Naive thymus-derived CD8-positive, alpha-beta T cell (primary cell): ENCODE results near the gene TECTA. TPM values are rescaled to one million over a fixed set of nuclear protein-coding genes. Genes with fewer than 3 reads are reported as not detected.
A peak's percentile ranks its signal among the peaks of the same experiment; 100 is the strongest.

Source experiments
- ATAC-seq, 2 donors: fragments of 150-1000 bp; cut with Tn5 transposase in 1 of 2; sonication (Bioruptor Pico), chemical (Tn5 transposase) in 1 of 2; 1 replicate in 1 of 2; 2 replicates in 1 of 2; pipeline ENCODE4 v1.10.0; 2021; ENCODE audit warnings: mild to moderate bottlenecking in 2 of 2, moderate library complexity in 2 of 2
- POLR2A ChIA-PET: fragments of 350-600 bp; sonication (Branson Sonifier 250); formaldehyde crosslinking; loops from one replicate; lab custom pipeline; 2021; ENCODE audit warnings: antibody characterized with exemption; lab: Charles Lee
- DNase-seq, 10 donors: peaks; one replicate each; pipeline versions ENCODE4 v3.0.0 to v3.0.0-alpha.2; 2020 to 2022
- H3K27ac Mint-ChIP-seq, 10 donors: one replicate each; pipeline ENCODE4 v1.8.0; 2020 to 2022; ENCODE audit warnings: mild to moderate bottlenecking in 10 of 10, mixed read lengths in 10 of 10, moderate library complexity in 4 of 10, inconsistent platforms in 1 of 10
- H3K27me3 Mint-ChIP-seq, 5 donors: one replicate each; pipeline ENCODE4 v1.8.0; 2021 to 2022; ENCODE audit warnings: mixed read lengths in 5 of 5
- H3K36me3 Mint-ChIP-seq, 3 donors: one replicate each; pipeline ENCODE4 v1.8.0; 2020 to 2022; ENCODE audit warnings: mixed read lengths in 3 of 3, mild to moderate bottlenecking in 2 of 3, inconsistent platforms in 1 of 3
- H3K4me1 Mint-ChIP-seq, 4 donors: one replicate each; pipeline ENCODE4 v1.8.0; 2021 to 2022; ENCODE audit warnings: mixed read lengths in 4 of 4
- H3K4me3 Mint-ChIP-seq, 10 donors: one replicate each; pipeline ENCODE4 v1.8.0; 2020 to 2022; ENCODE audit warnings: mild to moderate bottlenecking in 10 of 10, mixed read lengths in 10 of 10, moderate library complexity in 6 of 10, inconsistent platforms in 1 of 10
- H3K9me3 Mint-ChIP-seq, 9 donors: one replicate each; pipeline ENCODE4 v1.8.0; 2020 to 2022; ENCODE audit warnings: mixed read lengths in 9 of 9, mild to moderate bottlenecking in 3 of 9, inconsistent platforms in 1 of 9, moderate library complexity in 1 of 9
- polyA plus RNA-seq, 3 donors: library from polyadenylated mRNA; unstranded; fragments of 300-500 nt; fragmentation: Illumina TruSeq; gene quantifications; one replicate each; pipeline ENCODE4 v1.2.3, GENCODE V29; 2021
- total RNA-seq, 8 experiments: library from RNA in 2 of 8; stranded (reverse) in 2 of 8; gene quantifications; one replicate each; pipeline ENCODE4 v1.2.3 and lab custom pipeline; 2021 to 2026

The TECTA gene
- total and polyA plus RNA-seq, 5 experiments from 2014 or later = 0.31 to 0.58 (median 0.57) TPM; not detected in 2

GRCh38 chr11:121067962-121068647, 32.9 kb upstream of the TECTA start:
- Mint-ChIP-seq H3K27ac (peak overlapping the region in 1 of 10 donors; percentile 43), H3K9me3 (peaks cover 0 to 10% (median 4%) of the 10 kb centered on the region in 9 donors), H3K4me1 (peaks cover 0 to 2% (median under 1%) of the 10 kb centered on the region in 4 donors), H3K4me3 (no peak overlapping the region), H3K36me3 (peaks cover 19 to 85% (median 57%) of the 10 kb centered on the region in 3 donors), H3K27me3 (no peaks in the 10 kb centered on the region)
- DNase-seq (no peak), ATAC-seq (no peak)
- POLR2A ChIA-PET = no interaction called here

GRCh38 chr11:121068787-121069186, 32.3 kb upstream of the TECTA start:
- H3K27ac Mint-ChIP-seq = peak overlapping the region in 1 of 10 donors; percentile 36
- ATAC-seq = no peak
- H3K9me3 Mint-ChIP-seq = peaks cover 0 to 10% (median 4%) of the 10 kb centered on the region in 9 donors
- H3K4me3 Mint-ChIP-seq = no peak overlapping the region
- H3K4me1 Mint-ChIP-seq = peaks cover 0 to 2% (median under 1%) of the 10 kb centered on the region in 4 donors
- no peaks in the 10 kb centered on the region for H3K27me3 Mint-ChIP-seq
- no peak for DNase-seq
- peaks cover 19 to 78% (median 52%) of the 10 kb centered on the region in 3 donors for H3K36me3 Mint-ChIP-seq
- POLR2A ChIA-PET = no interaction called here

- POLR2A ChIA-PET = no interaction called here
- no peaks in the 10 kb centered on the region for H3K27me3 Mint-ChIP-seq
- peaks cover 0 to 2% (median under 1%) of the 10 kb centered on the region in 4 donors for H3K4me1 Mint-ChIP-seq
- peak overlapping the region in 1 of 10 donors; percentile 80 for H3K27ac Mint-ChIP-seq
- peaks cover 15 to 73% (median 47%) of the 10 kb centered on the region in 3 donors for H3K36me3 Mint-ChIP-seq
- ATAC-seq = no peak
- H3K4me3 Mint-ChIP-seq = no peak overlapping the region
- H3K9me3 Mint-ChIP-seq = peaks cover 0 to 10% (median 4%) of the 10 kb centered on the region in 9 donors
- no peak for DNase-seq
Observed at GRCh38 chr11:121070951-121071845, 29.8 kb upstream of the TECTA start.

GRCh38 chr11:121071846-121072450, 29.1 kb upstream of the TECTA start:
- DNase-seq = no peak
- Mint-ChIP-seq H3K4me1 (peaks cover 0 to 2% (median under 1%) of the 10 kb centered on the region in 4 donors), H3K9me3 (peaks cover 0 to 10% (median 4%) of the 10 kb centered on the region in 9 donors), H3K27ac (no peak overlapping the region), H3K27me3 (no peaks in the 10 kb centered on the region), H3K36me3 (peaks cover 15 to 67% (median 45%) of the 10 kb centered on the region in 3 donors), H3K4me3 (no peak overlapping the region)
- ATAC-seq = no peak
- POLR2A ChIA-PET = no interaction called here

- H3K27ac Mint-ChIP-seq = peak overlapping the region in 1 of 10 donors; percentile 27
- H3K36me3 Mint-ChIP-seq = peaks cover 9 to 34% (median 13%) of the 10 kb centered on the region in 3 donors
- peaks cover 3 to 19% (median 15%) of the 10 kb centered on the region in 4 donors for H3K4me1 Mint-ChIP-seq
- ATAC-seq = no peak
- H3K27me3 Mint-ChIP-seq = no peaks in the 10 kb centered on the region
- no peak overlapping the region for H3K4me3 Mint-ChIP-seq
- POLR2A ChIA-PET = no interaction called here
- no peaks in the 10 kb centered on the region for H3K9me3 Mint-ChIP-seq
- no peak for DNase-seq
Observed at GRCh38 chr11:121081321-121081720, 19.7 kb upstream of the TECTA start.

GRCh38 chr11:121082219-121082618, 18.8 kb upstream of the TECTA start:
- Mint-ChIP-seq H3K27ac (no peak overlapping the region), H3K9me3 (no peaks in the 10 kb centered on the region), H3K27me3 (no peaks in the 10 kb centered on the region), H3K36me3 (peaks cover 13 to 42% (median 22%) of the 10 kb centered on the region in 3 donors), H3K4me3 (no peak overlapping the region), H3K4me1 (peaks cover 3 to 19% (median 15%) of the 10 kb centered on the region in 4 donors)
- DNase-seq (no peak), ATAC-seq (no peak)
- POLR2A ChIA-PET = no interaction called here

GRCh38 chr11:121082670-121083069, 18.4 kb upstream of the TECTA start:
- peaks cover 3 to 19% (median 15%) of the 10 kb centered on the region in 4 donors for H3K4me1 Mint-ChIP-seq
- no peaks in the 10 kb centered on the region for H3K9me3 Mint-ChIP-seq
- no peak overlapping the region for H3K27ac Mint-ChIP-seq
- POLR2A ChIA-PET = no interaction called here
- ATAC-seq (no peak), DNase-seq (no peak)
- peaks cover 18 to 47% (median 26%) of the 10 kb centered on the region in 3 donors for H3K36me3 Mint-ChIP-seq
- H3K4me3 Mint-ChIP-seq = no peak overlapping the region
- H3K27me3 Mint-ChIP-seq = no peaks in the 10 kb centered on the region

GRCh38 chr11:121086866-121087265, 14.2 kb upstream of the TECTA start:
- POLR2A ChIA-PET = no interaction called here
- H3K27ac Mint-ChIP-seq = no peak overlapping the region
- H3K4me3 Mint-ChIP-seq = no peak overlapping the region

GRCh38 chr11:121089566-121089965, 11.5 kb upstream of the TECTA start:
- DNase-seq (no peak), ATAC-seq (no peak)
- Mint-ChIP-seq H3K4me3 (no peak overlapping the region), H3K36me3 (peaks cover 17 to 45% (median 36%) of the 10 kb centered on the region in 3 donors), H3K4me1 (no peaks in the 10 kb centered on the region), H3K27ac (no peak overlapping the region), H3K27me3 (no peaks in the 10 kb centered on the region), H3K9me3 (peaks cover 0 to 2% (median 0%) of the 10 kb centered on the region in 9 donors)
- POLR2A ChIA-PET = no interaction called here

More at GRCh38 chr11:121086866-121087265, 14.2 kb upstream of the TECTA start:
- Mint-ChIP-seq H3K9me3 (no peaks in the 10 kb centered on the region), H3K27me3 (no peaks in the 10 kb centered on the region), H3K36me3 (peaks cover 17 to 56% (median 39%) of the 10 kb centered on the region in 3 donors), H3K4me1 (no peaks in the 10 kb centered on the region)
- DNase-seq (no peak), ATAC-seq (no peak)

- Mint-ChIP-seq H3K36me3 (peaks cover 17 to 40% (median 32%) of the 10 kb centered on the region in 3 donors), H3K27me3 (no peaks in the 10 kb centered on the region), H3K9me3 (peaks cover 0 to 9% (median 0%) of the 10 kb centered on the region in 9 donors), H3K4me1 (no peaks in the 10 kb centered on the region), H3K4me3 (no peak overlapping the region), H3K27ac (no peak overlapping the region)
- no peak for DNase-seq
- ATAC-seq = no peak
- POLR2A ChIA-PET = no interaction called here
Observed at GRCh38 chr11:121090145-121090721, 10.8 kb upstream of the TECTA start.

GRCh38 chr11:121091492-121092152, 9.4 kb upstream of the TECTA start:
- Mint-ChIP-seq H3K4me3 (no peak overlapping the region), H3K36me3 (peaks cover 11 to 26% (median 23%) of the 10 kb centered on the region in 3 donors), H3K27ac (no peak overlapping the region), H3K9me3 (peaks cover 0 to 9% (median 0%) of the 10 kb centered on the region in 9 donors), H3K4me1 (no peaks in the 10 kb centered on the region), H3K27me3 (no peaks in the 10 kb centered on the region)
- DNase-seq (no peak), ATAC-seq (no peak)
- POLR2A ChIA-PET = no interaction called here

GRCh38 chr11:121095561-121095960, 5.5 kb upstream of the TECTA start:
- no peaks in the 10 kb centered on the region for H3K36me3 Mint-ChIP-seq
- no peaks in the 10 kb centered on the region for H3K4me1 Mint-ChIP-seq
- peaks cover 0 to 9% (median 0%) of the 10 kb centered on the region in 9 donors for H3K9me3 Mint-ChIP-seq
- H3K27ac Mint-ChIP-seq = no peak overlapping the region
- POLR2A ChIA-PET = no interaction called here
- no peak for ATAC-seq
- DNase-seq = no peak
- no peak overlapping the region for H3K4me3 Mint-ChIP-seq
- peaks cover 0 to 9% (median 0%) of the 10 kb centered on the region in 5 donors for H3K27me3 Mint-ChIP-seq
